Renal cortical epithelial cell (primary cell): ENCODE data around the gene OR2L8. TPM values are rescaled to one million over a fixed set of nuclear protein-coding genes. Genes with fewer than 3 reads are reported as not detected.

Source experiments
- DNase-seq: peaks from one replicate; pipeline ENCODE4 v3.0.0-alpha.2; 2011; ENCODE audit warnings: low read depth
- total RNA-seq: library from RNA; depleted of rRNA; stranded (reverse); fragments of >200 nt; gene quantifications from 2 replicates; pipeline ENCODE4 v1.2.3, GENCODE V29; 2014

Gene OR2L8
- total RNA-seq, 1 donor from 2014 or later: 0.25 TPM

- no peak for DNase-seq
Observed at GRCh38 chr1:247992986-247993385, 44.3 kb downstream of the OR2L8 start.

GRCh38 chr1:247998811-247999210, 50.2 kb downstream of the OR2L8 start:
- no peak for DNase-seq

Other genes starting within 250 kb of the OR2L8 start
- not detected in 2 replicates for gene OR6F1, start 232.2 kb upstream of the OR2L8 start, total RNA-seq
- gene OR14K1, start 210.2 kb upstream of the OR2L8 start, total RNA-seq: not detected in 2 replicates
- gene OR14A2, start 200.7 kb upstream of the OR2L8 start, total RNA-seq: not detected in 2 replicates
- not detected in 2 replicates for gene OR1C1, start 188.3 kb upstream of the OR2L8 start, total RNA-seq
- not detected in 2 replicates for gene OR14A16, start 124.7 kb upstream of the OR2L8 start, total RNA-seq
- gene OR11L1, start 107.0 kb upstream of the OR2L8 start, total RNA-seq: not detected in 2 replicates
- 0.30 and 0.35 TPM in 2 replicates for gene TRIM58, start 91.7 kb upstream of the OR2L8 start, total RNA-seq
- gene OR2W3, start 53.3 kb upstream of the OR2L8 start, total RNA-seq: 0.15 TPM in 1 of 2 replicates, not detected in the other
- not detected in 2 replicates for gene OR2T8, start 28.6 kb upstream of the OR2L8 start, total RNA-seq
- gene OR2AJ1, start 24.0 kb upstream of the OR2L8 start, total RNA-seq: not detected in 2 replicates
- not detected in 2 replicates for gene OR2AK2, start 16.4 kb downstream of the OR2L8 start, total RNA-seq
- gene OR2L5, start 64.8 kb downstream of the OR2L8 start, total RNA-seq: 0.05 TPM in 1 of 2 replicates, not detected in the other
- gene OR2L2, start 81.2 kb downstream of the OR2L8 start, total RNA-seq: not detected in 2 replicates
- gene OR2L3, start 98.0 kb downstream of the OR2L8 start, total RNA-seq: not detected in 2 replicates
- gene OR2L13, start 146.3 kb downstream of the OR2L8 start, total RNA-seq: not detected in 2 replicates
- gene OR2M5, start 196.3 kb downstream of the OR2L8 start, total RNA-seq: not detected in 2 replicates
- gene OR2M2, start 226.0 kb downstream of the OR2L8 start, total RNA-seq: not detected in 2 replicates
- gene OR2M3, start 248.4 kb downstream of the OR2L8 start, total RNA-seq: not detected in 2 replicates